Small intestine (tissue), 7 donors: ENCODE results near the gene CD300A. TPM values are rescaled to one million over a fixed set of nuclear protein-coding genes. Genes with fewer than 3 reads are reported as not detected.
A peak's percentile ranks its signal among the peaks of the same experiment; 100 is the strongest.

Experiments
- DNase-seq, 2 donors: peaks; one replicate each; pipeline versions ENCODE4 v3.0.0 to v3.0.0-alpha.2; 2013
- FAIRE-seq: peaks from 2 replicates; lab custom pipeline; 2012; peaks lifted over from hg19 to GRCh38; lab: Jason Lieb, UNC
- H3K27ac ChIP-seq, 3 donors: one replicate each; pipeline ENCODE4 v1.5.1; 2013; ENCODE audit warnings: low read length in 2 of 3, mild to moderate bottlenecking in 2 of 3, control low read depth in 1 of 3, inconsistent platforms in 1 of 3, low read depth in 1 of 3, moderate library complexity in 1 of 3
- H3K27me3 ChIP-seq, 3 donors: one replicate each; pipeline ENCODE4 v1.6.1; 2013; ENCODE audit warnings: low read length in 3 of 3, inconsistent platforms in 1 of 3; ENCODE audit not compliant: control insufficient read depth in 3 of 3, insufficient read depth in 3 of 3
- H3K36me3 ChIP-seq, 3 donors: one replicate each; pipeline ENCODE4 v1.6.1; 2013; ENCODE audit warnings: low read length in 3 of 3, inconsistent platforms in 1 of 3, low read depth in 1 of 3, mild to moderate bottlenecking in 1 of 3, moderate library complexity in 1 of 3; ENCODE audit not compliant: control insufficient read depth in 3 of 3, insufficient read depth in 2 of 3
- H3K4me1 ChIP-seq, 3 donors: one replicate each; pipeline ENCODE4 v1.6.1; 2013; ENCODE audit warnings: low read length in 2 of 3, inconsistent platforms in 1 of 3, low read depth in 1 of 3, mild to moderate bottlenecking in 1 of 3, moderate library complexity in 1 of 3; ENCODE audit not compliant: control insufficient read depth in 3 of 3, insufficient read depth in 2 of 3
- H3K4me3 ChIP-seq, 3 donors: one replicate each; pipeline ENCODE4 v1.5.1; 2013; ENCODE audit warnings: low read length in 3 of 3, control low read depth in 1 of 3, inconsistent platforms in 1 of 3, low read depth in 1 of 3, mild to moderate bottlenecking in 1 of 3, moderate library complexity in 1 of 3
- H3K9me3 ChIP-seq, 2 donors: one replicate each; pipeline ENCODE4 v1.6.1; 2013; ENCODE audit warnings: low read depth in 1 of 2, low read length in 1 of 2; ENCODE audit not compliant: control insufficient read depth in 2 of 2, insufficient read depth in 1 of 2
- WGBS, 3 donors: extraction: QIAGEN DNeasy Blood & Tissue Kit; methylation state at CpG; one replicate each; pipeline ENCODE4 v1.1.7; 2013; 5-methylcytosine and 5-hydroxymethylcytosine counted together
- polyA plus RNA-seq, 4 donors: library from polyadenylated mRNA; stranded (reverse) in 3 of 4; unstranded in 1 of 4; fragments of 200-250 nt in 3 of 4; fragments of 120-200 nt in 1 of 4; gene quantifications; one replicate each; pipeline versions ENCODE4 v1.2.1 to v1.2.3, GENCODE V29; 2013
- donor health status: healthy with polysubstance abuse.
- donor health status: control.
- donor health status: control.
- donor health status: Bipolar disorder and iron deficiency.
- donor health status: healthy.

The CD300A gene
- polyA plus RNA-seq, 4 donors = 1.1 to 5.9 (median 5.4) TPM

- peaks cover 0 to 10% of the 10 kb centered on the region in 2 donors for H3K9me3 ChIP-seq
- peaks cover 0 to 48% (median 0%) of the 10 kb centered on the region in 3 donors for H3K4me1 ChIP-seq
- peak overlapping the region in 1 of 3 donors; percentile 18 for H3K27ac ChIP-seq
- H3K36me3 ChIP-seq = peaks cover 0 to 4% (median 0%) of the 10 kb centered on the region in 3 donors
- DNase-seq (no peak), FAIRE-seq (no peak)
- H3K27me3 ChIP-seq = peaks cover 0 to 8% (median 0%) of the 10 kb centered on the region in 3 donors
- 56 to 68% (median 66%) methylated on average over 17 of the region's 17 CpGs for WGBS, 3 donors
- H3K4me3 ChIP-seq = peak overlapping the region; percentile 55 to 82 (median 61)
These were observed 32.9 kb upstream of the CD300A start for GRCh38 chr17:74433421-74434121.

GRCh38 chr17:74435775-74436359 lies 30.6 kb upstream of the CD300A start:
- peaks cover 0 to 30% (median 0%) of the 10 kb centered on the region in 3 donors for H3K4me1 ChIP-seq
- H3K27ac ChIP-seq = peak overlapping the region in 1 of 3 donors; percentile 23
- WGBS, 3 donors = 39 to 67% (median 57%) methylated on average over 5 of the region's 5 CpGs
- no peak overlapping the region for H3K4me3 ChIP-seq
- FAIRE-seq (no peak), DNase-seq (no peak)
- H3K9me3 ChIP-seq = peaks cover 0 to 10% of the 10 kb centered on the region in 2 donors
- peaks cover 0 to 8% (median 0%) of the 10 kb centered on the region in 3 donors for H3K27me3 ChIP-seq
- H3K36me3 ChIP-seq = peaks cover 0 to 21% (median 0%) of the 10 kb centered on the region in 3 donors

- peaks cover 0 to 31% (median 0%) of the 10 kb centered on the region in 3 donors for H3K36me3 ChIP-seq
- peaks cover 0 to 10% of the 10 kb centered on the region in 2 donors for H3K9me3 ChIP-seq
- DNase-seq = no peak
- peaks cover 0 to 3% (median 0%) of the 10 kb centered on the region in 3 donors for H3K27me3 ChIP-seq
- H3K4me1 ChIP-seq = peaks cover 0 to 26% (median 0%) of the 10 kb centered on the region in 3 donors
- 81 to 83% (median 83%) methylated on average over 3 of the region's 3 CpGs for WGBS, 3 donors
- no peak overlapping the region for H3K27ac ChIP-seq
- FAIRE-seq = no peak
- H3K4me3 ChIP-seq = no peak overlapping the region
These were observed 28.7 kb upstream of the CD300A start for GRCh38 chr17:74437702-74438101.

GRCh38 chr17:74439691-74440567 lies 26.5 kb upstream of the CD300A start:
- no peak overlapping the region for H3K4me3 ChIP-seq
- H3K9me3 ChIP-seq = peaks cover 0 to 10% of the 10 kb centered on the region in 2 donors
- DNase-seq (no peak), FAIRE-seq (no peak)
- no peak overlapping the region for H3K27ac ChIP-seq
- H3K36me3 ChIP-seq = peaks cover 0 to 42% (median 0%) of the 10 kb centered on the region in 3 donors
- no peaks in the 10 kb centered on the region for H3K27me3 ChIP-seq
- 83 to 90% (median 83%) methylated on average over 29 to 31 of the region's 31 CpGs for WGBS, 3 donors
- peaks cover 6 to 33% (median 9%) of the 10 kb centered on the region in 3 donors for H3K4me1 ChIP-seq

- Histone ChIP-seq H3K27ac (no peak overlapping the region), H3K9me3 (peaks cover 0 to 10% of the 10 kb centered on the region in 2 donors), H3K36me3 (peaks cover 0 to 55% (median 0%) of the 10 kb centered on the region in 3 donors), H3K4me1 (peaks cover 6 to 28% (median 9%) of the 10 kb centered on the region in 3 donors), H3K27me3 (no peaks in the 10 kb centered on the region), H3K4me3 (no peak overlapping the region)
- FAIRE-seq = no peak
- 88 to 93% (median 89%) methylated on average over 7 of the region's 7 CpGs for WGBS, 3 donors
- DNase-seq = no peak
These were observed 24.9 kb upstream of the CD300A start for GRCh38 chr17:74441537-74441936.

GRCh38 chr17:74442291-74442669 lies 24.2 kb upstream of the CD300A start:
- Histone ChIP-seq H3K27me3 (no peaks in the 10 kb centered on the region), H3K4me3 (no peak overlapping the region), H3K9me3 (peaks cover 0 to 10% of the 10 kb centered on the region in 2 donors), H3K27ac (peak overlapping the region; percentile 64 to 98 (median 93)), H3K36me3 (peaks cover 0 to 62% (median 0%) of the 10 kb centered on the region in 3 donors), H3K4me1 (peaks cover 6 to 28% (median 9%) of the 10 kb centered on the region in 3 donors)
- no peak for DNase-seq
- 54 to 73% (median 67%) methylated on average over 6 of the region's 6 CpGs for WGBS, 3 donors
- FAIRE-seq = no peak

- Histone ChIP-seq H3K4me1 (peaks cover 6 to 28% (median 9%) of the 10 kb centered on the region in 3 donors), H3K27me3 (no peaks in the 10 kb centered on the region), H3K36me3 (peaks cover 0 to 68% (median 0%) of the 10 kb centered on the region in 3 donors), H3K9me3 (peaks cover 0 to 7% of the 10 kb centered on the region in 2 donors), H3K4me3 (peak overlapping the region in 1 of 3 donors; percentile 16), H3K27ac (peak overlapping the region; percentile 86 to 98 (median 93))
- DNase-seq (peak; percentile 94 to 96), FAIRE-seq (no peak)
- 8 to 15% (median 9%) methylated on average over 28 of the region's 28 CpGs for WGBS, 3 donors
These were observed 23.5 kb upstream of the CD300A start for GRCh38 chr17:74442670-74443515.
